HG03520 (cell line): ENCODE measurements around the gene RYR2.
"Not testable (repeated sequence)": the region's sequence is repeated elsewhere in the genome, so short reads cannot be mapped to it uniquely, and the experiment has no call there.

ENCODE experiments used
- ATAC-seq: cut with Tn5 transposase; IDR thresholded peaks from one replicate; pipeline ENCODE4 v1.9.1; 2021; ENCODE audit warnings: mild to moderate bottlenecking, moderate library complexity; ENCODE audit not compliant: unreplicated experiment

Gene RYR2

DNA sequence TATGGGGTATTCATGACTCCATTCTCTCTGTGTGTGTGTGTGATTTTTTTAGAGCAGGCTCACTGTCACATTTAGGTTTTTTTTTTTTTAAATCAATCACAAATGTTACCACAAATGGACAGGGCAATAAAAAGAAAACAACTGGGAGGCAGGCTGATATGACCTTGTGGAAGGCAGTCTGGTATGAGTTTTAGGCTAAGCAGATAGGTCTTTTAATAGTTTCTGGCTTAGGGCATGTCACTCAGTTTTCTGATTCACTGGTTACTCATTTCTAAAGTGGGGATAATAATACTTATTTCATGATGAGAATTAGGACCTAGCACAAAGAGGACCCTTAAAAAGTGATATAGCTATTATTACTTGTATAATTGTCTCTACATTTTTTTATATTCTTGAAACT is 278.9 kb downstream of the RYR2 start:
- no peak for ATAC-seq

DNA sequence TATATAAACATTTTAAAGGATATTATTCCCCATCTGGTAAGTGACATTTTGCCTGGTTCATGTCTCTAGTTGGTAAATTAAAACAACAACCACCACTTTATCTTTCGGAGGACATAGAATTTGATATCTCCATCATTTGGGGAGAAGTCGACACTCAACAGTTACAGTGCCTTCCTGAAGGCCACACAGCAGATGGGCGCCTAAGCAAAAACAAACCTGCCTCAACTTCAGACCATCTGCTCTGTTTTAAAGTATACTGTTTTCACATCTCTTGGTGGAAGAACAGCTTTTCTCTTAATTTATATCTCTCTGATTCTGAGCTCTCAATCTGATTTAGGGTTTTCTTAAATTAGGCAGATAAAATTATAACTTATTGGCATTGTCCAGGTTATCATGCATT is 282.2 kb downstream of the RYR2 start:
- ATAC-seq = no peak

- ATAC-seq = no peak
Observed at GRCh38 chr1:237327061-237327460, 285.1 kb downstream of the RYR2 start.

DNA sequence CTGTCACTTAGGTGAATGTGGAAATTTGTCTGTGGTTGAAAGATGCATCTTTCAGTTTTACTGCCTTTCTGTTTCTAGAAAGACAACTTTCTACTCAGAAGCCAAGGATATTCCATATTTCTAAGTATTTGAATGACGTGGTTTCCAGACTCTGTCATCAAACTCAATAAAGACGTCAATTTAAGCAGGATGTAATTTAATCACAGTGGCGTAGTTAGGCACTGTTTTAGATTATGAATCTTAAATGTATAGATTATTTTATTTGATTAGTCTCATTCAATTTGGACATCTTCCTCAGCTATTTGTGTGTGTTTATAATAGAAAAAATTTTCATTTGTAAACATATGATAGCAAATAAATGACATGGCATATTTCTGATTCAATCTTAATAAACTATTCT is 298.9 kb downstream of the RYR2 start:
- ATAC-seq = no peak

GRCh38 chr1:237341391-237341790 is 299.4 kb downstream of the RYR2 start:
- ATAC-seq = no peak

GRCh38 chr1:237342730-237343129 is 300.7 kb downstream of the RYR2 start:
- ATAC-seq = no peak

- no peak for ATAC-seq
Observed at GRCh38 chr1:237352747-237353146, 310.8 kb downstream of the RYR2 start.

GRCh38 chr1:237353918-237354317 is 311.9 kb downstream of the RYR2 start:
- no peak for ATAC-seq

GRCh38 chr1:237355022-237355421 is 313.0 kb downstream of the RYR2 start:
- ATAC-seq = no peak

DNA sequence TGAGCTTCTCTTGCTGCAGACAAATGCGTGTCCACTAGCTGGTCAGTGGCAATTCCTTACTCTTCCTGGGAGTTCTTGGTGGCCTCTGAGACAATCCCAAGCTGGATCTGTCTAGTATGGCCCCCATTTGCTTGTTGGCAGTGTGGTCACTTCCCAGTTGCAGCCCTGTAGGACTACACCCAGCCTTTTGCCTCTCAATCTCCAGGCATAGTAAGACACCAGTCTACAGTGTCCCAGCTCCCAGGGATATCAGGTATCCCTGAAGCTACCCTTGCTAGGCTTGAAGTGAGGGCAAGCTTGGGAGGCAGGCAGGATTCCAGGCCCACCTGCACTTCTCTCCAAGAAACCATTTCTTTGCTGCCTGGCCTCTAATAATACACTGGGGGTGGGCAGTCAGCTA is 316.6 kb downstream of the RYR2 start:
- no peak for ATAC-seq

GRCh38 chr1:237367758-237368157 is 325.8 kb downstream of the RYR2 start:
- no peak for ATAC-seq

DNA sequence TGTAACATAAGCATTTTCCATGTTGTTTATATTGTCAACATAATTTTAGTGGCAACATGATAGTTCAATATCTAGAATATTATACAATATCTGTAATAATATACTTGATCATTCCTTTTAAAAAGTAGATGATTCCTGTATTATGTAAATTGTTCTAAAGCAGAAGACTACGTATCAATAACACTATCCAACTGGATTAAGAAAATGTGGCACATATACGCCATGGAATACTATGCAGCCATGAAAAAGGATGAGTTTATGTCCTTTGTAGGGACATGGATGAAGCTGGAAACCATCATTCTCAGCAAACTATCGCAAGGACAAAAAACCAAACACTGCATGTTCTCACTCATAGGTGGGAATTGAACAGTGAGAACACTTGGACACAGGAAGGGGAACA is 329.5 kb downstream of the RYR2 start:
- ATAC-seq = not testable (repeated sequence)

- ATAC-seq = no peak
Observed at GRCh38 chr1:237383791-237384190, 341.8 kb downstream of the RYR2 start.

DNA sequence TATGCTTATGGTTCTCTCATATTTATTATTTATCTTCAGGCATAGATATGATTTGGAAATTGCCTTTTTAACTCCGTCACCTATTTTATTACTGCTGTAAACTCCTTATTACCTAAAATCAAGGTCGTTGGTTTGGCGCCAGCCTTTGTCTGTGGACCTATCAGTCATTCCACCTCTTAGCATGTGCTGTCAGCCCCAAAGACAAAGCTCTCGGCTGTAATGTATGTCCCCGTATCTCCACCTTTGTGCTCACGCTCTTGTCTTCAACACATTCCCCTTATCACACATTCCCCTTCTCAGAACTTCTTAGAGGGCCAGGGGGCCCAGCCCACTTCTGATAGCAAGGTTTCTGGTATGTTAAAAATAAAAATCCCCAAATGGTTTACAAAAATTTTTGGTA is 342.2 kb downstream of the RYR2 start:
- no peak for ATAC-seq

DNA sequence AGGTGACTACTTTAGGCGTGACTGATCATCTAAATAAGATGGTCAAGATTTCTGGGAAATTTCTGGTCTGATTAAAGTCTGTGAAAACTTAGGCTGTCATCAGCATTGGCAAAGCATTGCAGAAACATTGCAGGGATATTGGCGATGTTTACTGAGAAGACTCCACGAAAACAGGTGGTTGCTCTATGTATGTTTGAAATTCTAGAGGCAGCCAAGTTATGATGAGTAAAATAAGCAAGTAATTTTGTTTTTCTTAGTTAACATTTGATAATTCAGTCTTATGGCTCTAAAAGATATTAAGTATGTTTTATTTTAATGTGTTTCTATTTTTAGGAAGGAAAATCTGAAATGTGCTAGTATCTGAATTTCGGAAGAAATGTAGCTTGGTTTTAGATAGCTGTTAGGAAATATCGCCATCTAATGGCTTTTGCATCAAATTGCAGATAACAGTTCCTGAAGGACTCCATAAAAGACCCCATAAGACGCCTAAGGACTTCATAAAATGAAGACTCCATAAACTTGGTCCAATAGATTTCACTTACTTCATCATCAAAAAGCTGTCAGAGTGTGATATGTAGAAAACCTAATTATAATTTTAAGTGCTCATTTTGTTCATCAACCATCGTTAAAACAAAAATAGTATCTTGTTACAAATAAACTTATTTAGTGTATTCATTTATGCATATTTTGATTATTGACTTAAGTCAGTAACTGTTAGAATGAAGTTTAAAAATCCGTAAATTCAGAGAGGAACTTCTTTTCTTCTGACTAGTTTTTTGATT is 344.6 kb downstream of the RYR2 start:
- ATAC-seq = no peak

- no peak for ATAC-seq
Observed at GRCh38 chr1:237387144-237387505, 345.1 kb downstream of the RYR2 start.

- ATAC-seq = no peak
Observed at GRCh38 chr1:237390823-237391222, 348.8 kb downstream of the RYR2 start.

DNA sequence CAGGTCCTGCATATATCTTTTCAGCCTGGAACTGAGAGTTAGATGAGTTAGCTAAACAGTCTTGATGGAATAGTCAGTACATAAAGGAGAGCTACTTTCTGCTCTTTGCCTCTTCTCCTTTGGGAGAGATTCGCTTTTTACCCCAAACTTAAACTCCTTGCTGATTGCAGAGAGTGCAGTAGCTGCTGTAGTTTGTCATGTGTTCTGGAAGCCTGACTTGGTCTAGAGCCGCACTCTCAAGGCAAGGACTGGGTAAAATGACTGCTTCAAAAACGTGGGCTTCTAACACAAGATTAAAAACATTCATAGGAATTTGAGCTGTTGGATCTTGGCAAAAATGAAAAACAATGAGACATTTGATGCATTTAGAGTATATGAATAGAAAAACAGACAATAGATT is 351.6 kb downstream of the RYR2 start:
- ATAC-seq = no peak

DNA sequence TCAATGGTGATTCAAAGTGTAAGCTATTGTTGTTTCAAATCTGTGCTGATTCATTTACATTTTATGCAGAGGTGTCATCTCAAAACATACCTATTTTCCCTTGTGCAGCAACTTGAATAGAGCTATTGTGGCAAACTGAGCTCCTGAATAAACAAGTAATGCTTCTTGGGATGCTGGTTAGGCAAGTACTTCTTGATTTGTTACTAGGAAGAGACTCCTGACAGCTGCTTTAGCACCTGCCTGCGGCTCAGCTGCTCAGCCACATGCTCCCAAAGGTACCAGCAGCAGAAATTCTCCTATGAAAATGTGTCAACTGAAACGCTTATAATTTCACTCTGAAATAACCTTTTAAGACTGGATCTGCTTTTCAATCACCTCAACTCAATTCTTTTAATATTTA is 352.3 kb downstream of the RYR2 start:
- ATAC-seq = no peak

DNA sequence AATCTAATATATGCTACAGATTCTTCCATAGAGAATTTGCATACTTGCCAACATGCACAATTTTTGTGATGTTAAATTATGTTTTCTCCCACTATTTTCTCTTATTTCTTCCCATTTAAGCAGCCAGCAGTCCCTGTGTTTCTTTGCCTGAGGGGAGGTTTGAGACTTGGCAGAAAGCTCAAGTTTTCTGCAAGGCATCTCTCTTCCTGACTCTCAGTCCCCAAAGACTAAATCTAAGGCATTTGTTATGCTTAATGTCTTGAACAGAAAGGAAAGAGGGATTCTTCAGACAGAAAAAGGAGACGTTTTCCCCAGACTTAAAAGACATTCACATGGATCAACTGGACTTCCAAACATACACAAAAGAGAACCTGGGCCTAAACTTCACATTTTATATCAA is 354.4 kb downstream of the RYR2 start:
- no peak for ATAC-seq

GRCh38 chr1:237398751-237399150 is 356.8 kb downstream of the RYR2 start:
- ATAC-seq = no peak

GRCh38 chr1:237405912-237406311 is 363.9 kb downstream of the RYR2 start:
- no peak for ATAC-seq

DNA sequence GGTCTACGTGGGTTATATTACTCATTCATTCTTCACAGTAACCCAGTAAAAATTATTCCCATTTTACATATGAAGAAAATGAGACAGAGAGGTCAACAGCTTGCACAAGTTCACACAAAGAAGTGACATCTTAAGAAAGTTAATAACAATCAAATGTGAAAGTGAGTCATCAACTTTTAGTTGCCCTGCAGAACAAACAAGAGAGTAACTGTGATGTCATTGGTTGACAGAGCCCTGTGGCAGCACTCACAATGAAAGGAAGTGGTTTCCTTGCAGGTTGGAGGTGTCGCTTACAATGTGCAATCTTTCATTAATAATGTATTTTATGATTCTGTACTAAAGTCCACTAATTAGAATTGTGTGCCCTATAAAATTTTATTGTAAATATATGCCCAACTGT is 369.6 kb downstream of the RYR2 start:
- no peak for ATAC-seq
